Neural cell (in vitro differentiated cells): ENCODE measurements around the gene PANX2. TPM values are rescaled to one million over a fixed set of nuclear protein-coding genes. Genes with fewer than 3 reads are reported as not detected.

Experiments
- H2AFZ ChIP-seq: fragments of 200-600, 300-800 bp; sonication (generic), shearing (Covaris generic); 2 replicates; pipeline ENCODE4 v1.6.0; 2014; ENCODE audit warnings: low read depth, mild to moderate bottlenecking, antibody characterized with exemption, low read length, moderate library complexity
- H3F3A ChIP-seq: fragments of 200-600 bp; shearing (Covaris generic); 2 replicates; pipeline ENCODE4 v1.6.1; 2016; ENCODE audit warnings: mild to moderate bottlenecking, moderate library complexity, mixed read lengths, antibody characterized with exemption, low read length; ENCODE audit not compliant: insufficient read depth, poor library complexity, severe bottlenecking
- H3K27ac ChIP-seq: fragments of 200-600, 300-800 bp; sonication (generic), shearing (Covaris generic); 2 replicates; pipeline ENCODE4 v1.5.1; 2014; ENCODE audit warnings: mild to moderate bottlenecking, low read length, moderate library complexity
- H3K27me3 ChIP-seq: fragments of 300-800, 200-600 bp; sonication (generic), shearing (Covaris generic); 2 replicates; pipeline ENCODE4 v1.6.0; 2014; ENCODE audit warnings: mild to moderate bottlenecking, low read depth, low read length, moderate library complexity; ENCODE audit not compliant: insufficient read depth
- H3K36me3 ChIP-seq: fragments of 300-800, 200-600 bp; sonication (generic), shearing (Covaris generic); 2 replicates; pipeline ENCODE4 v1.5.1; 2014; ENCODE audit warnings: mild to moderate bottlenecking, antibody characterized with exemption, low read length, moderate library complexity; ENCODE audit not compliant: insufficient read depth
- H3K4me2 ChIP-seq: fragments of 300-800, 200-600 bp; sonication (generic), shearing (Covaris generic); 2 replicates; pipeline ENCODE4 v1.6.0; 2014; ENCODE audit warnings: mild to moderate bottlenecking, low read length
- H3K4me3 ChIP-seq: fragments of 300-800, 200-600 bp; sonication (generic), shearing (Covaris generic); 2 replicates; pipeline ENCODE4 v1.5.1; 2014; ENCODE audit warnings: mild to moderate bottlenecking, low read length, moderate library complexity
- H3K79me2 ChIP-seq: fragments of 200-600 bp; shearing (Covaris generic); replicated peaks from 2 replicates; pipeline ENCODE4 v1.6.0; 2014; ENCODE audit warnings: mild to moderate bottlenecking, low read length, moderate library complexity; ENCODE audit not compliant: insufficient read depth
- H3K9ac ChIP-seq: fragments of 300-800, 200-600 bp; sonication (generic), shearing (Covaris generic); 2 replicates; pipeline ENCODE4 v1.6.1; 2016; ENCODE audit warnings: mild to moderate bottlenecking, low read length, mixed read lengths
- H3K9me2 ChIP-seq: fragments of 200-600 bp; shearing (Covaris generic); 2 replicates; pipeline ENCODE4 v1.6.1; 2016; ENCODE audit warnings: mild to moderate bottlenecking, low read length, mixed read lengths; ENCODE audit not compliant: insufficient read depth
- H3K9me3 ChIP-seq: fragments of 200-600, 300-800 bp; sonication (generic), shearing (Covaris generic); 2 replicates; pipeline ENCODE4 v1.6.1; 2016; ENCODE audit warnings: mild to moderate bottlenecking, mixed run types, low read length, moderate library complexity, mixed read lengths
- H4K20me1 ChIP-seq: fragments of 200-600 bp; shearing (Covaris generic); 2 replicates; pipeline ENCODE4 v1.6.1; 2016; ENCODE audit warnings: mild to moderate bottlenecking, mixed run types; ENCODE audit not compliant: insufficient read depth
- EP300 ChIP-seq: fragments of 450-650 bp; conservative IDR thresholded peaks from 2 replicates; pipeline ENCODE4 v1.6.1; 2014; ENCODE audit warnings: antibody characterized with exemption, mild to moderate bottlenecking, moderate library complexity; ENCODE audit not compliant: poor library complexity, severe bottlenecking
- EZH2 ChIP-seq: fragments of 200-600, 300-800 bp; shearing (Covaris generic), sonication (generic); IDR thresholded peaks from 2 replicates; pipeline ENCODE4 v1.6.1; 2014; ENCODE audit warnings: antibody characterized with exemption, low read length, borderline replicate concordance, mild to moderate bottlenecking; ENCODE audit not compliant: insufficient read depth, poor library complexity, severe bottlenecking
- POLR2AphosphoS5 ChIP-seq: IDR thresholded peaks from 2 replicates; pipeline ENCODE4 v1.6.1; 2012
- RAD21 ChIP-seq: fragments of 450-650 bp; conservative IDR thresholded peaks from 2 replicates; pipeline ENCODE4 v1.6.1; 2014; ENCODE audit warnings: antibody characterized with exemption, mild to moderate bottlenecking, moderate library complexity
- REST ChIP-seq: IDR thresholded peaks from 2 replicates; pipeline ENCODE4 v1.6.1; 2012; ENCODE audit warnings: borderline replicate concordance
- SMC3 ChIP-seq: fragments of 450-650 bp; conservative IDR thresholded peaks from 2 replicates; pipeline ENCODE4 v1.6.1; 2014; ENCODE audit warnings: antibody characterized with exemption, mild to moderate bottlenecking, moderate library complexity; ENCODE audit not compliant: poor library complexity
- TAF1 ChIP-seq: IDR thresholded peaks from 2 replicates; pipeline ENCODE4 v1.6.1; 2012; ENCODE audit warnings: low read depth
- polyA plus RNA-seq: library from polyadenylated mRNA; depleted of rRNA; stranded (reverse); fragments of >200 nt; gene quantifications from 2 replicates; pipeline ENCODE4 v1.2.3, GENCODE V29; 2014
- TF ChIP-seq, protein P1 (sequence below): fragments of 450-650 bp; IDR thresholded peaks from 2 replicates; pipeline ENCODE4 v1.5.1; 2014; ENCODE audit warnings: antibody characterized with exemption, mild to moderate bottlenecking, moderate library complexity; ENCODE audit not compliant: poor library complexity, severe bottlenecking

PANX2 gene
- polyA plus RNA-seq, 1 donor from 2014 or later = 3.4 TPM

GRCh38 chr22:50208430-50208938 lies 38.0 kb downstream of the PANX2 start:
- Histone ChIP-seq H3K9me2 (no peaks in the 10 kb centered on the region), H3K79me2 (peaks cover 3% of the 10 kb centered on the region), H3K9ac (no peak overlapping the region), H4K20me1 (no peaks in the 10 kb centered on the region), H3F3A (no peaks in the 10 kb centered on the region), H3K4me2 (no peak overlapping the region), H3K4me3 (no peak overlapping the region), H3K36me3 (peaks cover 5% of the 10 kb centered on the region), H3K27me3 (no peaks in the 10 kb centered on the region), H3K27ac (no peak overlapping the region), H2AFZ (no peak overlapping the region), H3K9me3 (no peaks in the 10 kb centered on the region)
- no peak for TF ChIP-seq POLR2AphosphoS5
- no peak for TF ChIP-seq EZH2
- no peak for TF ChIP-seq SMC3

- Histone ChIP-seq H4K20me1 (no peaks in the 10 kb centered on the region), H3K36me3 (no peaks in the 10 kb centered on the region), H3K27ac (no peak overlapping the region)
Observed at GRCh38 chr22:50208939-50209892, 38.7 kb downstream of the PANX2 start.

More at GRCh38 chr22:50208939-50209892, 38.7 kb downstream of the PANX2 start:
- TF ChIP-seq EZH2 (no peak), SMC3 (no peak), EP300 (no peak), REST (no peak), TAF1 (no peak), RAD21 (no peak)
- TF ChIP-seq, protein P1, sequence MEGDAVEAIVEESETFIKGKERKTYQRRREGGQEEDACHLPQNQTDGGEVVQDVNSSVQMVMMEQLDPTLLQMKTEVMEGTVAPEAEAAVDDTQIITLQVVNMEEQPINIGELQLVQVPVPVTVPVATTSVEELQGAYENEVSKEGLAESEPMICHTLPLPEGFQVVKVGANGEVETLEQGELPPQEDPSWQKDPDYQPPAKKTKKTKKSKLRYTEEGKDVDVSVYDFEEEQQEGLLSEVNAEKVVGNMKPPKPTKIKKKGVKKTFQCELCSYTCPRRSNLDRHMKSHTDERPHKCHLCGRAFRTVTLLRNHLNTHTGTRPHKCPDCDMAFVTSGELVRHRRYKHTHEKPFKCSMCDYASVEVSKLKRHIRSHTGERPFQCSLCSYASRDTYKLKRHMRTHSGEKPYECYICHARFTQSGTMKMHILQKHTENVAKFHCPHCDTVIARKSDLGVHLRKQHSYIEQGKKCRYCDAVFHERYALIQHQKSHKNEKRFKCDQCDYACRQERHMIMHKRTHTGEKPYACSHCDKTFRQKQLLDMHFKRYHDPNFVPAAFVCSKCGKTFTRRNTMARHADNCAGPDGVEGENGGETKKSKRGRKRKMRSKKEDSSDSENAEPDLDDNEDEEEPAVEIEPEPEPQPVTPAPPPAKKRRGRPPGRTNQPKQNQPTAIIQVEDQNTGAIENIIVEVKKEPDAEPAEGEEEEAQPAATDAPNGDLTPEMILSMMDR = no peak
- Histone ChIP-seq H2AFZ (no peak overlapping the region), H3K4me2 (no peak overlapping the region), H3K79me2 (no peaks in the 10 kb centered on the region), H3F3A (no peaks in the 10 kb centered on the region), H3K9me2 (no peaks in the 10 kb centered on the region), H3K27me3 (no peaks in the 10 kb centered on the region), H3K9me3 (no peaks in the 10 kb centered on the region), H3K4me3 (no peak overlapping the region), H3K9ac (no peak overlapping the region)
